ENCODE results near the gene CELF6. TPM values are rescaled to one million over a fixed set of nuclear protein-coding genes. Genes with fewer than 3 reads are reported as not detected.

CELF6 gene
- total RNA-seq, 1 experiment from 2014 or later: not detected

GRCh38 chr15:72281713-72282112 lies 38.2 kb downstream of the CELF6 start:
- ChIA-PET CTCF (interaction anchor here (0.5 kb wide), 1 partner anchor 405 kb away, joined by 8 read pairs; no protein-coding TSS in a partner anchor), POLR2A (ENCODE audit: unreplicated experiment) (no interaction called here)
- DNase-seq: no peak
- H3F3A ChIP-seq (ENCODE audit: insufficient read depth, low read depth): no peaks in the 10 kb centered on the region
- H3K4me2 ChIP-seq: no peak overlapping the region
- H3K79me2 ChIP-seq (ENCODE audit: low read depth): no peaks in the 10 kb centered on the region
- H4K20me1 ChIP-seq (ENCODE audit: insufficient read depth): no peaks in the 10 kb centered on the region
- no TSS peak for BruUV-seq (replicated peaks)
- intact Hi-C loops (cut with micrococcal nuclease; ENCODE audit: unreplicated experiment): no loop called here
- H3K27ac ChIP-seq: no peak overlapping the region
- H2AFZ ChIP-seq: no peak overlapping the region
- no peak overlapping the region for H3K4me3 ChIP-seq
- no peaks in the 10 kb centered on the region for H3K4me1 ChIP-seq (replicated peaks; ENCODE audit: insufficient read depth)
- H3K9me3 ChIP-seq (ENCODE audit: insufficient read depth, low read depth): no peaks in the 10 kb centered on the region
- H3K27me3 ChIP-seq (ENCODE audit: insufficient read depth, low read depth): no peaks in the 10 kb centered on the region
- no peaks in the 10 kb centered on the region for H3K36me3 ChIP-seq (ENCODE audit: low read depth)
- H3K9me2 ChIP-seq (ENCODE audit: insufficient read depth): no peaks in the 10 kb centered on the region
- TF ChIP-seq EZH2 (IDR thresholded peaks at IDR 0.05; ENCODE audit: low read depth) (no peak), CTCF (conservative IDR thresholded peaks at IDR 0.05) (no peak)

- ChIA-PET POLR2A (ENCODE audit: unreplicated experiment) (no interaction called here), CTCF (no interaction called here)
- no peaks in the 10 kb centered on the region for H3K9me2 ChIP-seq (ENCODE audit: insufficient read depth)
- no peak overlapping the region for H3K27ac ChIP-seq
- no peaks in the 10 kb centered on the region for H3K27me3 ChIP-seq (ENCODE audit: insufficient read depth, low read depth)
- TF ChIP-seq CTCF (conservative IDR thresholded peaks at IDR 0.05) (no peak), EZH2 (IDR thresholded peaks at IDR 0.05; ENCODE audit: low read depth) (no peak)
- H3K4me1 ChIP-seq (replicated peaks; ENCODE audit: insufficient read depth): no peaks in the 10 kb centered on the region
- no peak for DNase-seq
- H3K9me3 ChIP-seq (ENCODE audit: insufficient read depth, low read depth): no peaks in the 10 kb centered on the region
- no peaks in the 10 kb centered on the region for H3K36me3 ChIP-seq (ENCODE audit: low read depth)
- H3K4me3 ChIP-seq: no peak overlapping the region
- intact Hi-C loops (cut with micrococcal nuclease; ENCODE audit: unreplicated experiment): no loop called here
- no peak overlapping the region for H2AFZ ChIP-seq
- no peaks in the 10 kb centered on the region for H3K79me2 ChIP-seq (ENCODE audit: low read depth)
- no peak overlapping the region for H3K4me2 ChIP-seq
- H4K20me1 ChIP-seq (ENCODE audit: insufficient read depth): no peaks in the 10 kb centered on the region
- H3F3A ChIP-seq (ENCODE audit: insufficient read depth, low read depth): no peaks in the 10 kb centered on the region
- no TSS peak for BruUV-seq (replicated peaks)
These were observed 39.2 kb downstream of the CELF6 start for GRCh38 chr15:72280751-72281150.

GRCh38 chr15:72278737-72279136 lies 41.2 kb downstream of the CELF6 start:
- TF ChIP-seq CTCF (conservative IDR thresholded peaks at IDR 0.05) (no peak), EZH2 (IDR thresholded peaks at IDR 0.05; ENCODE audit: low read depth) (no peak)
- Histone ChIP-seq H2AFZ (no peak overlapping the region), H4K20me1 (ENCODE audit: insufficient read depth) (no peaks in the 10 kb centered on the region), H3K36me3 (ENCODE audit: low read depth) (no peaks in the 10 kb centered on the region), H3K4me2 (no peak overlapping the region), H3K27ac (no peak overlapping the region), H3K27me3 (ENCODE audit: insufficient read depth, low read depth) (no peaks in the 10 kb centered on the region), H3K79me2 (ENCODE audit: low read depth) (no peaks in the 10 kb centered on the region), H3K4me3 (no peak overlapping the region), H3K4me1 (replicated peaks; ENCODE audit: insufficient read depth) (no peaks in the 10 kb centered on the region), H3K9me3 (ENCODE audit: insufficient read depth, low read depth) (no peaks in the 10 kb centered on the region), H3F3A (ENCODE audit: insufficient read depth, low read depth) (no peaks in the 10 kb centered on the region), H3K9me2 (ENCODE audit: insufficient read depth) (no peaks in the 10 kb centered on the region; the same call in 1 of the 2 replicates)
- no peak for DNase-seq
- intact Hi-C loops (cut with micrococcal nuclease; ENCODE audit: unreplicated experiment): no loop called here
- no TSS peak for BruUV-seq (replicated peaks)
- CTCF ChIA-PET: interaction anchor here (0.7 kb wide), 1 partner anchor 999 kb away, joined by 7 read pairs; no protein-coding TSS in a partner anchor
- POLR2A ChIA-PET (ENCODE audit: unreplicated experiment): no interaction called here

Measured in PC-9 (cell line).